ENCODE results near the gene SEC22C.

SEC22C gene

DNA sequence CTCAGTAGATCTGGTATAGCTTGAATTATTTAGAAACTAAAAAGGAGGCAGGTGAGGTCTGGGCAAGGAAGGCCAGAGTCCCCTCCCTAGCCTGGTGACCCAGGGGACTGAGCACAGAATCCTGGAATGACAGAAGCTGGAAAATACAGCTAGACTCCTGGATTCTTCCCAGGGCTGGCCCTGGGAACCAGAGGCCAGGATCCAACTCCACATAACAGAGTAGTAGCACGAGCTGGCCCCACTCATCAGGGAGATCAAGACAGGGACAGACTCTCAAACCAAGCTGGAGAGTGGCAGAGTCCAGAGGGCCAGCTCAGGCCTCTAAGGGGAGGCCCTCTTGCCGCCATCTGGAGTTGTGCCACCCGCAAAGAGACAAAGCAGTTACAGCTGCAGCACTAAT, 68.6 kb downstream of the SEC22C start:
- DNase-seq (ENCODE audit: low read depth), result no peak

GRCh38 chr3:42511736-42512135, 70.0 kb downstream of the SEC22C start:
- no peak for DNase-seq (ENCODE audit: low read depth)

DNA sequence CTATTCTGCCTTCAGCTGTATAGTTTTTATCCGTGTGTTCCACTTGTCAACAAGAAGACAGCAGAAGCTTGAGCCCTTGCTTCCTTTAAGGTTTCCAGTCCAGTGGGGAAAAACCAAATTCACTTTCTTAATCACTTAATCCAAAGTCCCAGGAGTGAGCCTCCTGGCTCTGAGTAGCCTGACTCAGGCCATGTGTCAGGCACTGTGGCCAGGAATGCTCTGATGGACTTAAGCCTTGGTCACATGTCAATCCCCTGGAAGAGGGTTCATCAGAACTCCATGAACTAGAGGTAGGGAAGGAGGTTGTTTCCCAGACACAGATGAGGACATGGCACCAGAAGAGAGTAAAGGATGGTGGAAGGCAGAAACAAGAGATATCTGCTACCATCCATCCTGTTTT, 70.6 kb downstream of the SEC22C start:
- DNase-seq (ENCODE audit: low read depth), result no peak

DNA sequence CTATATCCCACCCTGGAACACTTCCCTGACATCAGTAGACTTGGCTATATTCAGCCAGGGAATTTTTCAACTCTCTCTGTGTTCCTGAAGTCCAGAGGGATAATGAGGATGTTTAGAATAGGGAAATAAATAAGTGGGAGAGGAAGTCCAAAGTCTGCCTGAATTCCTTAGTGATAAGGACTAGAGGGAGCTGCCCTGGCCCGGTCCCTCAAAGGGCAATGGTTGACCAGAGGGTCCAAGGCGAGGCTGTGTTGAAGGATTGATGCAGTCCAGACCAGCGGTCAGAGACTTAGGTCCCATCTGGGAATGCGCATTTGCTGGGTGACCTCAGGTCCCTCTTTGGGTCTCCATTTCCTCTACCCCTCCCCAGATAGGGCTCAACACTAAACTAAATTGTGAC, 71.4 kb downstream of the SEC22C start:
- no peak for DNase-seq (ENCODE audit: low read depth)

DNA sequence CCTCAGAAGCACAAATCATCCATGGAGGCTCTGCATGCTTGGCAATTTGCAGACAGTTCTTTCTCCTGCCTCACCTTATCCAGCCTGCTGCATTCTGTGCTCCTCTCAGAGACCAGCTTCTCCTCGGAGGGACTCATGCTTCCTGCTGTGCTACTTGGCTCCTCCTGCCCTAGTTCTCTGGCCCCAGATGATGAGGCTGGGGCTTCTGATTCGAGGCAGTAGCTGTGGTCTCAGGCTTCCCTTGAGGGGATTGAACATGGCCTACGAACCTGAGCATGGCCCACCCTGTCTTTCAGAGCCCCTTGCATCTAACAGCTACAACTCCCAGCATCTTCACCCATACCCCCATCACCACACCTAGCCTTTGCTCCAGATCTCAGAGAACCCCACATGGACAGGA, 72.7 kb downstream of the SEC22C start:
- DNase-seq (ENCODE audit: low read depth), result no peak

DNA sequence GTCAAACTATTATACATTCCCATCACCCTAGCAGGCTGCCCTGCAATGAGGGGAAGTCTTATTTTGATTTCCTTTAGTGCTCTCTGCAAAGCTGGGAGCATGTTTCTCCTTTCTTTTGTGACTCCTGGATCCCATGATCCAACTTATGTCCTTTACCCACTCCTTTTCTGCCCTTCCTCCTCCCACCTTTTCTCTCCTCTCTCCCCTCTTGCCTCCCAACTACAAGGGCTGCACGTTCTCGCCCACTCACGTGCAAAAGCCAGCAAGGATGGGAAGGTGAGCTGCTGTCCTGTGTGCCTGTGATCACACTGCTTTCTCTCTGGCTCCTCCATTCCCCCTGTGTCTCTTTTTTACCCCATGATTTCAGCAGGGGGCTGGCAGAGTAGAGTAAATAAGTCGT, 73.2 kb downstream of the SEC22C start:
- no peak for DNase-seq (ENCODE audit: low read depth)

DNA sequence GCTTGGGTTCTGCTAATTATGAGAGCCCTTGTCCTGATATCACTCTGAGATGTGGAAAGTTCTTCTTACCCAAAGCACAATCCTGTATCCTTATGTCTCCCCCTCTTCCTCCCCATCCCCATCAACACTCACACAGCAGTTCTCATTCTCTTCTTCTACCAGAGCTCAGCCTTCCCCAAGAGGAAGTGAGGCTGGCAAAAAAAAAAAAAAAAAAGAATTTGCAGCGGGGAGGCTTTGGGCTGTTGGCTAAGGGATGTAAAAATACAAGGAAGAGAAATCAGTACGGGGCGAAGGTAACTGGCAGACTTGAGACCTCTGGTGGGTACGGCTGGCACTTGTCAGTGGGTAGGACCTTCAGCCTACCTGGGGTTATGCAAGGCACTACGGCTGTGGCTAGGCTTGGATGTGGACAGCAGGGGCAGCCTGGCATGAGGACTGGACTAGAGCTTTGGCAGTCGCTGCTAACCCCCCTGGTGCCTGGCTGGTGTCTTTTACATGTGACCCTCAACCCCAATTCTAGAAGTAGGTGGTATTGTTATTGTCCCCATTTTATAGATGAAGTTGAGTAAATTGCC, 73.9 kb downstream of the SEC22C start:
- no peak for DNase-seq (ENCODE audit: low read depth)

DNA sequence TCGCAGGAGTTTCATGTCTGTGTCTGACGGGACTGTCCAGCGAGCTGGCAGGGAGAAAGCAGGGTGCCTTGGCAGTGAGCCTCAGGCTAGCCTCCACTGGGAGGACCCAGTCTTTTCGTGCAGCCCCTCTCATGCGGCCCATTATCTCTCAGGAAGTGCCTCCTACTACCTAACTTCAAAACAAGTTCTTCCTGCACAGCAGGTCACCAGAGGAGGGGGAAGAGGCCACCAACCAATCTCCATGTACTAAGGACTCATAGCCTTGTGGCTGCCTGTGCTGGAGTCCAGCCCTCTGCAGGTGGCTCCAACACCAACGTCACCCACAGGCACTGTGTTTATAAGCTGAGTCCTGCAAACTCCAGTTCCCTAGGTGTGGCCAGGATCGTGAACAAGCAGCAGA, 74.5 kb downstream of the SEC22C start:
- no peak for DNase-seq (ENCODE audit: low read depth)

DNA sequence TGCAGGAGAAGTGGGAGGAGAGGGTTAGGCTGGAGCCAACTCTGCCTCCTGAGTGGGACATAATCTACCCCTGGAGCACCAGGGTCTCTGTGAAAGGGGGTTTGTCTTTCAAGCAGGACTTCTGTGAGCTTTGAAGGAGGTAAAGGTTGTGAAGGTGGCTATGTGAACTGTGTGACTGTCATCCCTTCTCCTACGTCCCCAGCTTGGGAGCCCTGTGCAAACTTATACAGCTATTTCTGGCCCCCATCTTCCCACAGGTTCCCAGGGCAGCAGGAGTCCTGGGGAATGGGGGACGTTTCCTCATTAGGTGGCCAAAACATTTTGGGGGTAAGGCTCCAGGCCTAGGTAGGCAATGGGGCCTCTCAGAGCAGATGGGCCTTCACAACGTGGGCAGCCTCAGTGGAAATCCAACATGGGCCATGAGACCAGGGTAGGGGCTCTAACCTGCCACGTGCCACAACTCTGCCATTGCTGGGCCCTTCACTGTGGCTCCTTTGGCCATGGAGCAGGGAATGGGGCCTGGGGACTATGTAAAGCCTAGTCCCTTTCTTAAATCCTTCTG, 75.8 kb downstream of the SEC22C start:
- no peak for DNase-seq (ENCODE audit: low read depth)

DNA sequence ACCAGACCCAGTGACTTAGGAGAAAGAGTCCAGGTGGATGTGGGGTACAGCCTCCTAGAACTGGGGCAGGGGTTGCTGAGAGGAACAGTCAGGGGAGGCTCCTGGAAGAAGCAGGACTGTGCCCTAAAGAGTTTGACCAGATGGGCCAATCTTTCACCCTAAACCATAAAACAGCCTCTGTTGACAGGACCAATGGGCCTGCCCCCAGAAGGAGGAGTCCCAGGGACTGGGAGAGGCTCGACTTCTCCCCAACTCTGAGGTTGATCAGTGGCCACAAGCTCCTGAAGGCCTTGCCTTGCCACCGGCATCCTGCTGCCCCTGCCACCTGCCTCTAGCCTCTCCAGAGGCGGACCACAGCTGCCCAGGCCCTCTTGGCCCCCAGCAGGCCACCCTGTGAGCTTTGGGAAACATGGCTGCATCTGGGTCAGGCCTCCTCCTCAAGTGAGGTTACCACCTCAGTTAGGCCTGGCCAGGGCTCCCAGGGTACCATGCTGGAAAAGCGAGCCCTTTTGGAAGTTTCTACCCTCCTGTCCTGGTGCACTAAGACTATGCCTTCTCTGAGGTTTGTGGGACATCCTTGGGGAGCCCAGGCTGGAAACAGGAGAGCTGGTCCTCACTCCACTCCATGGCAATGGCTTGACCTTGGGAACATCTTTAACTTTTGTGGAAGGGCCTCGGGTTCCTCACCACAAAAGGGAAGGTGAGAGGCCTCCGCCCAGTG, 76.5 kb downstream of the SEC22C start:
- DNase-seq (ENCODE audit: low read depth), result no peak

DNA sequence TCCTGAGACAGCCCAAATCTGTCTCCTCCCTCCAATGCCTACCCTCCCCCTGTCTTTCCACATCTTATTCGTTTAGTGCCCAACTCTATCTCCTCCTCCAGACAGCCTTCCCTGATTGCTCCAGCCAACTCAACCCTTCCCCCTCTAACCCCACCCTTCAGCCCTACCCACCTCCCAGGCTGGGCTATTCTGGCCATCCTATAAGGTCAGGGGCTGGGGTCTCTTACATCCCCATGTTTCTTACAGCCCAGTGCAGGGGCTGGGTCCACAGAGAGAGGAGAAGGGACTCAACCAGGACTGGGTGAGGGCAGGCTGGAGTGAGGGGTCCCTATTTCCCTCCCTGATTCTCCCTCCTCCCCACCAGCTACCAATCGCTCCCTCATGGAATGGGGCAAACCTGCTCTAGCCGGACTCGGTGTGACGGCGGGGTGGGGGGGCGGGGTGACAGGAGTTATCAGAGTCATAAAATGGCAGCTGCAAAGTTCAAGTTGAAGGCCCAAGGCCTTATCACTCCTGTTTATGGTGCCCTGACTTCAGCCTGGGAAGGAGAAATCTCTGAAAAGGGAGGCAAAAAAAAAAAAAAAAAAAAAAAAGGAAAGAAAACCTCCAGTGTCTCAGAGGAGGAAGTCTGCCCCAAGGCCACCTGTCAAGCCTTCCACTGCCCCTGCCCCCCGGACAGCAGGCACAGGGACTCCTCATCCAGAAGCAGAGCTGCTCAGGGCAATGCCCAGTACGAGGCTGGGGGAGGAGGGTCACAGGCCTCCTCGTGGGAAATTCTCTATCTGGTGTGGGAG, 77.2 kb downstream of the SEC22C start:
- no peak for DNase-seq (ENCODE audit: low read depth)

DNA sequence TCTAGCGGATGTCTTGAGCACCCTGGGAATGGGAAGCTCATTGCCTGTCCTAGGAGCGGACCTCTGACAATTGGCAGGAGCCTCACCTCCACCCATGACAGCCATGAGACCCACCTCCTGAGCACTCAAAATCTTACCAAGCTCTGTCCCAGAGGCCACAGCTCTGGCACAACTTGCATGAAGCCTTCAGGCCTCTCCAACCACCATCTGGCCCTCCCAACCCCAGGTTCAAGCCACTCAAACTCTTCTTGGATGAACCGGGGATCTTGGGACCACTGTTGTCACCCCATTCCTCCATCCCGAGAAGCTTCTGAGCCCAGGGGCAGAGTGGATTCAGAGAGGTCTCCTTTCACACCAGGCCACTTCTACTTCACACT, 77.8 kb downstream of the SEC22C start:
- no peak for DNase-seq (ENCODE audit: low read depth)

- no peak for DNase-seq (ENCODE audit: low read depth)
These were observed 78.4 kb downstream of the SEC22C start for GRCh38 chr3:42503251-42503924.

DNA sequence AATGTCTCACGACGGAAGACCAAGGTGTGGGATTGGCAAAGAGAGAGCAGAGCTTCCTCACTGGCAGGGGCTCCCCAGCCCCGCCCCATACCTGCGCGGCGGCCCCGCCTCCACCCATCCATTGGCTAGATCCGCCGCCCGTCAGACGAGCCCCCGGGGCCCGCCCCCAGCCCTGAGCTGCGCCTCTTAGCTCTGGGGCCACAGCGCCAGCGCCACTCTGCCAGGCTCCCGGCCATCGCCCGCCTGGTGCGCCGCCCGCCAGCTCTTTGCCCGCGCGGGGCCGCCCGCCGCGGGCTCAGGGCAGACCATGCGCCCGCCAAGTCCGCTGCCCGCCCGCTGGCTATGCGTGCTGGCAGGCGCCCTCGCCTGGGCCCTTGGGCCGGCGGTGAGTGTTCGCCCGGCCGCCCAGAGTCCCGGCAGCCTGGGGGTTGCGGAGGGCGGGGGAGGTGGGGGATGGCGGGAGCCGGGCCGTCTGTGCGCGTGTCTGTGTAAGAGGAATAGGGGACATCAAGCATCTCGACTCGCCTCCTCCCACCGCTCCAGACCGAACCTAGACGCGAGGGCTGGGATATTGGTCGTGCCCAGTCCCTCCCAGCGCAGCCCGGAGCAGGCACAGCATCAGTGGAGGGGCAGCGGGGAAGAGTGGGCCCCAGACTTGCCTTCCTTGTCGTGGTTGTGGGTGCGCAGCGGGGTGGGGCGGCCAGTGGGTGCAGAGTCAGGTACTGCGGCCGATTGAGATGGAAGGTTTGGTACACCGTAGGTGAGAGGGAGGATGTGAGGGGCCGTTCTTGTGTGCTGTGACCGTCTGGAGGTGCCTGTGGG, 79.1 kb downstream of the SEC22C start, which contains the start of gene VIPR1:
TSS of gene VIPR1 (plus strand) at position 215 of the 822 bp plus-strand sequence. CDS start at position 308, 93 bp downstream.
- DNase-seq (ENCODE audit: low read depth), result no peak

DNA sequence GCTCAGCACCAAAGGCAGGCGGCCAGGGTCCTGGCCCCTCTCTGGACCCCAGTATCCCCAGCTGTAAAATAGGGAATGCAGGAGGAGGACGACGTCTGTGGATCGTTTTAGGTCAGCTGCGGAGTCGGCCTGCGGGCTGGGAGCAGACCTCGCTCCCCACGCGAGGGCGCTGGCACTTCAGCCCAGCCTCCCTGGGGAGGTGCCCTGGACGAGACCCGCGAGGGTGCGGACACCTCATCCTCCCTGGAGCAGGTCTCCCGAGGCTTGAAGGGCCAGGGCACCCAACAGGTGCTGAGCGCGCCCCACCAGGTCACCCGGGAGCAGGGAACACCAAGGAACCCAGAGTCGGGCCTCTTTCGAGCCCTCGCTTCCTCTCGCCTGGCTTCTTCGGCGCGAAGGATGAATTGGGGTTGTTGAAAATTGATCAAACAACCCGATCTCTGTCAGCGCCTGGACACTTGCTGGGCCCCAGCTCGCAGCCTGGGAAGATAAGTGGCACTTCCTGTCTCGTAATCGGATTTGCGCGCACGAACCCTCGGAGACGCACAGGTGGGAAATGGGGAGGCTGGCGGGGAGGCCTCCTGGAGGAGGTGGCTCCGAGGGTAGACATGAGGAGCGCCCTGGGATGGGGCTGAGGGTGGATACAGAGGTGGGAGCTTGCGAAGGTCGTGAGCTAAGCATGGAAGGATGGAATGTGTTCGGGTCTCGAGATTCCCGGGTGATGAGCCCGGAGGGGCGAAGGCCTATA, 79.9 kb downstream of the SEC22C start:
- DNase-seq (ENCODE audit: low read depth), result peak; percentile 19

DNA sequence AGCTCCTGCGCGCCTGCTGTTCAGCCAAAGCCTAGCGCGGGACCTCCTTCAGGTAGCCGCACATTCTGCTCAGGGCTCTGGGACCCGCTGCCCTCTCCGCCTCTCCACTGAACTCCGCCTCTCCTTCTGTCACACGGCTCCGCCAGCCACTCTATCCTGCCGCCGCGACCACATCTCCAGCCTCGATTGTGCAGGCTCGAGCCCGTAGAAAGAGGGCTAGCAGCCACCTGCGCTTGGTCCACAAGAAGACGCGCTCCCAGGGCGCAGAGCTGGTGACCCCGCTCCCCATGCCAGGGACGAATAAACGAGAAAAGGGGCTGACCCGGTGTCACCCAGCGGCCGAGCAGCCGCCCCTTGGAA, 80.5 kb downstream of the SEC22C start:
- DNase-seq (ENCODE audit: low read depth), result no peak

- no peak for DNase-seq (ENCODE audit: low read depth)
These were observed 80.9 kb downstream of the SEC22C start for GRCh38 chr3:42500909-42501308.

DNA sequence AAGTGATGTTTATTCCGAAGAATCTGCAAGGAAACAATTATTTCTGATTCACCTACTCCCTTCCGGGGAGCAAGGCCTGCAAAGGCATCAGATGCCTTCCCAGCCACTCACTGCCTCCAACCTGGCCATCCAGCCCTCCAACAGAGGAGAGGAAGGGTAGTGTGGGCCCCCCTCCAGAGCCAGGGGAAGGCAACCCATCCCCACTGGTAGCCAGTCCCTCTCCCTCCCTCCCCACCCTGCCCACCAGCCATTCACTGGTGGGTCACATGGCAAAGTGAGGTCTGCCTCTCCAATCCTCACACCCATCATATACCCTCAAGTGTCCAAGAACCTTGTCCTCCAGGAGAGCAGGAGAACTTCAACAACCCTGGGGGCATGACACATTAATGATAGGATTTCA, 81.7 kb downstream of the SEC22C start:
- no peak for DNase-seq (ENCODE audit: low read depth)

GRCh38 chr3:42499478-42499871, 82.3 kb downstream of the SEC22C start:
- DNase-seq (ENCODE audit: low read depth), result no peak

GRCh38 chr3:42498791-42499477, 82.8 kb downstream of the SEC22C start:
- no peak for DNase-seq (ENCODE audit: low read depth)

All from fibroblast of gingiva (primary cell).